NCI-H446 treated with DMSO at 0.1 percent for 48 hours (cell line): Measurements from ENCODE around the gene RNF41.

Experiments
- DNase-seq: peaks from one replicate; lab custom pipeline; 2025; lab: John Stamatoyannopoulos, UW

The RNF41 gene

DNA sequence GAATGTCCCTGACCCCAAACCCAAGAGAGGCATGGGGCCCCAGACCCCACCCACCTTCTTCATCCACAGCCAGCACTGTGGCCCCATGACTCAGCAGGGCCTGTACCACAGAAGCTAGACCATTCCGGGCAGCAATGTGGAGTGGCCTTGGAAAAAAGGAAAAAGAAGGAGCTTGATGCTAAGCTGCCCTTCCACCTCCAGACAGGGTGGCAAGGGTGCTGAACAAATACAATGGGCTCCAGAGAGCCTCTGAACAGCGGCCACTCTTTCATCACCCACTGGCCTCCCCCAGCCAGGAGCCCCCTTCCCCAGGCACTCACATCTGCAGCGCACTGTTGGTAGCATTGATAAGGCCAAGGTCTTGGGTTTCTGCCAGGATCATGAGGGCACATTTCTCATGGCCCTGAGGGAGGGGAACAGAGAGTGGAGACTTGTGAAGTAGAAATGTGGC lies 22.0 kb upstream of the RNF41 start:
- DNase-seq: no peak

DNA sequence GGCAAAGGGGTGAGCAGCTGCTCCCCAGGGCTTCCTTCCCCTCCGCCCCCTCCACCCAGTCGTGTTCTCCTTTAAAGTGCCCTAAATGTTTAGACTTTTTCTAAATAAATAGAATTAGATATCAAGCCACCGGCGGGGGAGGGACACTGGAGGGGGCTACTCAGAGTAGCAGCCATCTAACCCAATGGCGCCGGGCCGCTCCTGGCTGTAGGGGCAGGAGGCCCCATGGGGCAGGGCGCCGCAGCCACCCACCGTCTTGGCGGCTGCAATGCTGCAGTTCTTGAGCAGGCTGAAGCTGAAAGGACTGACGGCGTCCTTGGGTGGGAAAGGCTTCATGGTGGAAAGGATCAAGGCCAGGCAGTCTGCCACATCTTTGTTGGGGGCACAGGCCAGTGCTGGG lies 21.3 kb upstream of the RNF41 start:
- no peak for DNase-seq

GRCh38 chr12:56241424-56242303 lies 19.9 kb upstream of the RNF41 start:
- DNase-seq: no peak

DNA sequence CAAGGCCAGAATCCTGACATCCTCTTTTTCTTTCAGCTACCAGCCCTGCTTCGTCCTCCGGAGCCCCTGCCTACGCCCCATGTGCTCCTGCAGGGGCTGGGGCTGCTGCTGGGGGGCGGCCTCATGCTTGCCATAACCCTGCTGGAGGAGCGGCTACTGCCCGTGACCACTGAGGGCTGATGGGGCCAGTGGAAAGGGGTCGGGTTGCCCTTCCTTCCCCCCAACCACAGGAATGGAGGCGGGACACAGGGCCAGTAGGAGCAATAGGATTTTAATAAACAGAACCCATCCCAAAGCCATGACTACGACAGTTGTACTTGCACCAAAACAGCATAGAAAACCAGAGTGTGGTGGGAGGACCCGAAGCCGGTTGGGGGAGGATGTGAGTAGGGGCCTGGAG lies 15.8 kb upstream of the RNF41 start:
- no peak for DNase-seq

GRCh38 chr12:56236985-56237384 lies 15.3 kb upstream of the RNF41 start:
- no peak for DNase-seq

GRCh38 chr12:56236091-56236490 lies 14.4 kb upstream of the RNF41 start:
- no peak for DNase-seq

DNA sequence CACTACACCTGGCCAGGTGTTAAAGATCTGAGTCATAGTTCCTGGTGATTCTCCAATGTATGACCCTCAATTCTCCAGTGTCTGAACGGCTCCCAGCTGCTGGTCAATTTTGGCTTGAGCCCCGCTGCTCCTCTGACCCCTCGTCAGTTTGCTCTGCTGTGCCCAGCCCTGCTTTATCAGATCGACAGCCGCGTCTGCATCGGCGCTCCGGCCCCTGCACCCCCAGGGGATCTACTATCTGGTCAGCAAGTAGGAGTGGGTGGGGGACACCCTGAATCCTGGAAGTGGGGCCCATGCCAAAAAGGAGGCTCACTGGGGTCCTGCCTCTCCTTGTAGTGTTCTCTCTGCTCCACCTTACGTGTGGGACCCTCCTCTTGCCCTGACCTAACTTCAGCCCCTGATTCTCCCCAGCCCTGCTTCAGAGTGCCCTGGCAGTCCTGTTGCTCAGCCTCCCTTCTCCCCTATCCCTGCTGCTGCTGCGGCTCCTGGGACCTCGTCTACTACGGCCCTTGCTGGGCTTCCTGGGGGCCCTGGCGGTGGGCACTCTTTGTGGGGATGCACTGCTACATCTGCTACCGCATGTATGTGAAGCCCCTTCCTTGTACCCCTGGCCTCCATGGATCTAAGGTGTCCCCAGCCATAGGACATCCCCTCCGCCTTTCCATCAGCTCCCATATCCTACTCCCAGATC lies 13.2 kb upstream of the RNF41 start:
- DNase-seq: no peak

GRCh38 chr12:56231184-56231582 lies 9.5 kb upstream of the RNF41 start:
- no peak for DNase-seq

DNA sequence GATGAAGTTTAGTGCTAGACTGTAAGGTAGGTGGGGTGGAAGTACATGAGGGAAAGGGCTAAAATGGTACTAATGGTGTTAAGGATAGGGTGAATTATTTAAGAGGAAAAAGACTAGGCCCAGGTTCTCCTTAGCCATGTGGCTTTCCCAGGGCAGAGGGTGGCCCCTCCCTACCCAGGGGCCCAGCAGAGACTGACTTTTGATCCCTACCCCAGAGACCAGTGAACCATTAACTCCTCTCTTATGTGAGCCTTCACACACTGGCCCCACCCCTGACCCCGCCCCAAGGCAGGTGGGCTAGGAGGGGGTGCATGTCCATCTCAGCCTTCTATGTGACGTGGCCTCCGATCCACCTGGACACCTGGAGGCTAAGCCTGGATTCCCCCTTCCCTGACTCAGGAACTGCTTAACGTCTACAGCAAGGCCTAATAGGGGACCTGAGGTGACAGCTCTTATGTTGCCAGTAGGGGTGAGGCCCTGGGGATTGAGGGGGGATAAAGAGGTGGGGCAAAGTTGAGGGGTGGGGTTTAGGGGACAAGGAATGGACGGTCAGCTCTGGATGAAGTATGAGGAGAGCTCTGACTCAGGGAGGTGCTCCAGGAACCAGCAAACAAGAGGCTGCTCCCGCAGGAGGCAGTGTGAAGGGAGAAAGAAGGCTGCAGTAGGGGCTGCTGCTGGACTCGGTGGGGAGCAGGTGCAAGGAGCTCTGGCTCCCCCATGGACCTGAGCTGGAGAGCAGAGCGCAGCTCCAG lies 8.9 kb upstream of the RNF41 start:
- DNase-seq: no peak

DNA sequence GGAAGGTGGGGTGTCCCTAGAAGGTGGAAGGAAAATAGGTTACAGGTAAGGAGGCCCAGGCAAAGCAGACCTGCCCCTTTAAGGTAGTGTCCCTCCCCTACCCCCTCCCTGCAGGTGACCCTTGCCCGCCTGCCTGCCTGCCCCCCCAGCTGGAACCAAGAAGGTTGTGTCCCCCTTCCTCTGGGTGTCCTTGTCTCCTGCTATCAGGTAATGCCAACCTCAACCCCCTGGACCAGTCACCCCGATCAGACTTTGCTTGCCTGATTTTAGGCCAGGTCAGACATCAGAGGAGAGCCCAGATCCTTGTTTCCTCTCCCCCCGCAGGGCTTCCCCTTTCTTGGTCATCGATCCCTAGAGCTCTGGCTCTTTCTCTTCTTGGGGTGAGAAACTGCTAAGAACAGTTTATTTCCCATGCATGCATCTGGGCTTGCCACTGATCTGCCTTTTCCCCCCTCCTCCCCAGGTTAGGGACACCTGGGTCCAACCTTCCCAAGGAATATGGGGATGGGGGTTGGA lies 8.3 kb upstream of the RNF41 start, which contains the start of gene SLC39A5:
TSS of gene SLC39A5 (plus strand) at position 136 of the 516 bp plus-strand sequence. CDS start 1,224 bp downstream, outside the sequence.
- DNase-seq: no peak

GRCh38 chr12:56229082-56229481 lies 7.4 kb upstream of the RNF41 start:
- no peak for DNase-seq

- no peak for DNase-seq
Observed at GRCh38 chr12:56224954-56225353, 3.2 kb upstream of the RNF41 start.

DNA sequence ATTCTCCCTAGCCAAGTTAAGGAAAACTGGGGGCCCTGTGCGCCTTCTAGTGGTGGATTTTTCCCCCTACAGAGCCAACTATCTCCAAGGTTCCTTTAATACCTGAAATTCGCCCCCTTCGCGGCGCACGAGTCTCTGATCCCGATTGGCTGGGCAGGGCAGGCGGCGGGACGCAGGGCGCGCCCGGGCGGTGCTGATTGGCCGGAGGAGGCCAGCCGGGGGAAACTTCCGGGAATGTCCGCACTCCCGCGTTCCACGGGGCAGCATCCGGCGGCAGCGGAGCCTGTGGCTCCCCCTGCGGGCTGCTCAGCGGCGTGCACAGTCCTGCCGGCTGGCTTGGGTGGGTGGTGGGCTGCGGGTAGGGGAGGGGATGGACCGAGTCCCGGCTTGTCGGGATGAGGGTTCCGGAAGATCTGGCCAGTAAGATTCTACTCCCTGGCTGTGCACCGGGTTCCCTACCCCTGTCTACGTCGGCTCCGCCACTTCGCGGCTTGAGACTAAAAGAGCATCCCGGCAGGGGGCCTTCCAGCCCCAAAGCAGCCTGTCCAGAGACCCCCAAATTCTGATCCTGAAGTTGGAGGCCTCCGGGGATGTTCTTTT lies 2.5 kb upstream of the RNF41 start, which contains the start of gene NABP2:
TSS of gene NABP2 (plus strand) at position 241 of the 600 bp plus-strand sequence. CDS start 515 bp downstream, outside the sequence.
- DNase-seq: peak; percentile 94

GRCh38 chr12:56223571-56224101 lies 1.9 kb upstream of the RNF41 start:
- DNase-seq: no peak

- DNase-seq: no peak
Observed at GRCh38 chr12:56222531-56222895, 791 bp upstream of the RNF41 start.

- DNase-seq: peak; percentile 25
Observed at GRCh38 chr12:56221232-56221756, 428 bp downstream of the RNF41 start.

- no peak for DNase-seq
Observed at GRCh38 chr12:56220611-56221231, 1.0 kb downstream of the RNF41 start.

DNA sequence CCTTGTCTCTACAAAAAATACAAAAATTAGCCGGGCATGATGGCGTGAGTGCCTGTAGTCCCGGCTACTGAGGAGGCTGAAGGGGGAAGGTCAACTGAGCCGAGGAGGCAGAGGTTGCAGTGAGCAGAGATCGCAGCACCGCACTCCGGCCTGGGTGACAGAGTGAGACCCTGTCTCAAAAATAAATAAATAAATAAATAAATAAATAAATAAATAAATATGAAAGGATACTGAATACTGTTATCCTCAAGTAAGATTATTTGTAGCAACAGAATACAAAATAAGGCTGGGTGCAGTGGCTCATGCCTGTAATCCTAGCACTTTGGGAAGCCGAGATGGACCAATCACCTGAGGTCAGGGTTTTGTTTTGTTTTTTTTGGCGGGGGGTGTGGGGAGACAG lies 1.9 kb downstream of the RNF41 start:
- no peak for DNase-seq

DNA sequence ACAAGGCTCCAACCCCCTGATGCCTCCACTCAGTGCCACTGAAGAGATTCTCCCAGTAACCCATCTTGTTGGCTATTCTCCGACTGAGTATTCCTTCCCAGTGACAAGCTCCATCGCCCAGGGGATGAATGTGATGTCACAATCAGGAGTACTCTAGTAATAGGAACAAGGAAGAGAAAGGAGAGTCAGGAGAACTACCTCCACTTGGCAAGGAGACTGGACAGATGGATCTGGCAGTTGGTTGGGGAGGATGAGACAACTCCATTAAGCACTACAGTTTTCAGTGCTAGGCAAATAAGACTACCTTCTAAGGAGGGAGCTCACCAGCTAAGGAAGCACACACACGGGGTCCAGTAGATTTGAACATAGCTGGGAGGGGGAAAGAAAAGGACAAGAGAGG lies 5.3 kb downstream of the RNF41 start:
- DNase-seq: peak; percentile 1

DNA sequence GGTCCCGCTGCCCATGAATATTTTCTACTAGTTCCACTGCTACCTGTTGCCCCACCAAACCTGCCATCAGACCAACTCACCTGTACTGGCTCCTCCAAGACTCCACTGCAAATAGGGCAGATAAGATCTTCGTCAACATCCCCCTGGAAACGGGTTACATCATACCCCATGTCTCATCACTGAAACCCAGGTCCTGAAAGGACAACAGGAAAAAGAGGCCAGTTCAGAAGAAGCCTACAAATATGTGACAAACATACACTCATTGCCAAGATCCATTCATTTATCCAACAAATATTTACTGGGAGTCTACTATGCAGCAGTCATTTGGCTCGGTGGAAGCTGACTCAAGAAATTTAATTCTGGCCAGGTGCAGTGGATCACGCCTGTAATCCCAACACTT lies 7.8 kb downstream of the RNF41 start:
- no peak for DNase-seq

DNA sequence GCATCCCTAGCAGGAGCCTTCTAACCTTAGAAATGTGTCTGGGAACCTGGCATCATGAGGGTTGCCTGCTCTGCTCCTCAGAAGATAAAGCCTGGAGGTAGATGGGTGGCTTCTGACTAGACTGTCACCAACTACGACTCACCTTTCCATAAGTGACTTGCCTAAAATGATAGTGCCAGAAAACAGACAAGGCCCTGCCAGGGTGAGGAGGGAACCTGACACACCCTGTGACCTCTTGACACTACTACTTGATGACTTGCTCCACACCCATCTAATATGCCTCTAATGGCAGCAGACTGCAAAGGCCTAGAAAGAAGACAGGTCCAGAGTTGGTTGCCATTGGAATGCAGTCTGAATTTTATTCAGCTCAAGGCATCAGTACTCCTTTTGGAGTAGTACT lies 9.4 kb downstream of the RNF41 start:
- no peak for DNase-seq
